NOMO-1 treated with dmso at 0.1 percent for 144 hours (cell line): ENCODE measurements around the gene CCR5AS.

Experiments used
- DNase-seq: peaks from one replicate; lab custom pipeline; 2025; ENCODE audit not compliant: unreplicated experiment; lab: John Stamatoyannopoulos, UW

CCR5AS gene

GRCh38 chr3:46316206-46316605 is 90.7 kb downstream of the CCR5AS start:
- peak; percentile 6 for DNase-seq

DNA sequence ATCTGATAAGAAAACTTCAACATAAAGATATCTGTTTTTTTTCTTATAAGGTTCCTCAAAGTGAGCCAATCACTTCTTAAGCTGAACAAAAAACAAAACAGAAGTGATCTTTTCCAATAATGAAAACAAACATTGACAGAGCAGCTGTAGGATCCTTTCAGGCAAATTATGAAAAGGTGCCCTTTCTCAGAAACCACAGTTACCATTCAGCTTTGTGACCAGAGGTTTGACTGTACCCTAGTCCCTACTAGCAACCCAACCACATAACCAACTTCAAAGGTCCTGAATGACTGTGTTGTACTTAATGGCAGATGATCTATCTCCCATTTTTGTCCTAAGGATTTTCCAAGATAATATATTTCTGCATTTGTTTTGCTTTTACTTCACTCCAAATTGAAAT is 92.3 kb downstream of the CCR5AS start:
- no peak for DNase-seq
